ENCODE measurements around the gene HDDC3.

Gene HDDC3

DNA sequence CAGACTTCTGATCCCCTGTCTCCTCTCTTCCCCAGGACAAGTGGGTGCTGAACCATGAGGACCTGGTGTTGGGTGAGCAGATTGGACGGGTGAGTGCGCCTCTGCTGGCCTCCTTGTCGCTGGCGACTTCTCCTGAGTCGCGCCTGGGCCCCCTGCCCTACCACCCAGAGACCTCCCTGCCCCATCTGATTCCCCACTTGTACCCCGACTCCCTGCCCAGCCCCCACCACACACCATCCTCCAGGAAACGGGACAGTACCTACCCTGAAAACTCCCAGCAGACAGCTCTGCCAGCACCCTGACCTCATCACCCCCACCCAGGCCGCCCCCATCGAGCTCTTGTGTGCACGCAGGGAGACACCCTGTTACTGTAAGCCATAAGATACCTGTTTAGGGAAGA lies 40.3 kb downstream of the HDDC3 start:
- TF ChIP-seq GABPA (IDR thresholded peaks at IDR 0.05; ENCODE audit: low read depth) (no peak), POLR2AphosphoS5 (IDR thresholded peaks at IDR 0.05; ENCODE audit: low read depth) (no peak), SPI1 (IDR thresholded peaks at IDR 0.05; ENCODE audit: borderline replicate concordance, low read depth) (no peak)
- TF ChIP-seq, protein P1, sequence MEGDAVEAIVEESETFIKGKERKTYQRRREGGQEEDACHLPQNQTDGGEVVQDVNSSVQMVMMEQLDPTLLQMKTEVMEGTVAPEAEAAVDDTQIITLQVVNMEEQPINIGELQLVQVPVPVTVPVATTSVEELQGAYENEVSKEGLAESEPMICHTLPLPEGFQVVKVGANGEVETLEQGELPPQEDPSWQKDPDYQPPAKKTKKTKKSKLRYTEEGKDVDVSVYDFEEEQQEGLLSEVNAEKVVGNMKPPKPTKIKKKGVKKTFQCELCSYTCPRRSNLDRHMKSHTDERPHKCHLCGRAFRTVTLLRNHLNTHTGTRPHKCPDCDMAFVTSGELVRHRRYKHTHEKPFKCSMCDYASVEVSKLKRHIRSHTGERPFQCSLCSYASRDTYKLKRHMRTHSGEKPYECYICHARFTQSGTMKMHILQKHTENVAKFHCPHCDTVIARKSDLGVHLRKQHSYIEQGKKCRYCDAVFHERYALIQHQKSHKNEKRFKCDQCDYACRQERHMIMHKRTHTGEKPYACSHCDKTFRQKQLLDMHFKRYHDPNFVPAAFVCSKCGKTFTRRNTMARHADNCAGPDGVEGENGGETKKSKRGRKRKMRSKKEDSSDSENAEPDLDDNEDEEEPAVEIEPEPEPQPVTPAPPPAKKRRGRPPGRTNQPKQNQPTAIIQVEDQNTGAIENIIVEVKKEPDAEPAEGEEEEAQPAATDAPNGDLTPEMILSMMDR (IDR thresholded peaks at IDR 0.05; ENCODE audit: insufficient read depth, low read length), result no peak
- TF ChIP-seq, protein P2, sequence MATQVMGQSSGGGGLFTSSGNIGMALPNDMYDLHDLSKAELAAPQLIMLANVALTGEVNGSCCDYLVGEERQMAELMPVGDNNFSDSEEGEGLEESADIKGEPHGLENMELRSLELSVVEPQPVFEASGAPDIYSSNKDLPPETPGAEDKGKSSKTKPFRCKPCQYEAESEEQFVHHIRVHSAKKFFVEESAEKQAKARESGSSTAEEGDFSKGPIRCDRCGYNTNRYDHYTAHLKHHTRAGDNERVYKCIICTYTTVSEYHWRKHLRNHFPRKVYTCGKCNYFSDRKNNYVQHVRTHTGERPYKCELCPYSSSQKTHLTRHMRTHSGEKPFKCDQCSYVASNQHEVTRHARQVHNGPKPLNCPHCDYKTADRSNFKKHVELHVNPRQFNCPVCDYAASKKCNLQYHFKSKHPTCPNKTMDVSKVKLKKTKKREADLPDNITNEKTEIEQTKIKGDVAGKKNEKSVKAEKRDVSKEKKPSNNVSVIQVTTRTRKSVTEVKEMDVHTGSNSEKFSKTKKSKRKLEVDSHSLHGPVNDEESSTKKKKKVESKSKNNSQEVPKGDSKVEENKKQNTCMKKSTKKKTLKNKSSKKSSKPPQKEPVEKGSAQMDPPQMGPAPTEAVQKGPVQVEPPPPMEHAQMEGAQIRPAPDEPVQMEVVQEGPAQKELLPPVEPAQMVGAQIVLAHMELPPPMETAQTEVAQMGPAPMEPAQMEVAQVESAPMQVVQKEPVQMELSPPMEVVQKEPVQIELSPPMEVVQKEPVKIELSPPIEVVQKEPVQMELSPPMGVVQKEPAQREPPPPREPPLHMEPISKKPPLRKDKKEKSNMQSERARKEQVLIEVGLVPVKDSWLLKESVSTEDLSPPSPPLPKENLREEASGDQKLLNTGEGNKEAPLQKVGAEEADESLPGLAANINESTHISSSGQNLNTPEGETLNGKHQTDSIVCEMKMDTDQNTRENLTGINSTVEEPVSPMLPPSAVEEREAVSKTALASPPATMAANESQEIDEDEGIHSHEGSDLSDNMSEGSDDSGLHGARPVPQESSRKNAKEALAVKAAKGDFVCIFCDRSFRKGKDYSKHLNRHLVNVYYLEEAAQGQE (IDR thresholded peaks at IDR 0.05; ENCODE audit: insufficient replicate concordance, low read depth), result no peak
- H3K4me3 ChIP-seq (replicated peaks; ENCODE audit: insufficient read depth, low read length), result no peak overlapping the region
- no peak for DNase-seq (ENCODE audit: low read depth in 1 of 2, low spot score in 1 of 2)
- no peaks in the 10 kb centered on the region for H3K27me3 ChIP-seq (ENCODE audit: insufficient read depth, poor library complexity, severe bottlenecking)
- no peak overlapping the region for H3K27ac ChIP-seq (replicated peaks)

DNA sequence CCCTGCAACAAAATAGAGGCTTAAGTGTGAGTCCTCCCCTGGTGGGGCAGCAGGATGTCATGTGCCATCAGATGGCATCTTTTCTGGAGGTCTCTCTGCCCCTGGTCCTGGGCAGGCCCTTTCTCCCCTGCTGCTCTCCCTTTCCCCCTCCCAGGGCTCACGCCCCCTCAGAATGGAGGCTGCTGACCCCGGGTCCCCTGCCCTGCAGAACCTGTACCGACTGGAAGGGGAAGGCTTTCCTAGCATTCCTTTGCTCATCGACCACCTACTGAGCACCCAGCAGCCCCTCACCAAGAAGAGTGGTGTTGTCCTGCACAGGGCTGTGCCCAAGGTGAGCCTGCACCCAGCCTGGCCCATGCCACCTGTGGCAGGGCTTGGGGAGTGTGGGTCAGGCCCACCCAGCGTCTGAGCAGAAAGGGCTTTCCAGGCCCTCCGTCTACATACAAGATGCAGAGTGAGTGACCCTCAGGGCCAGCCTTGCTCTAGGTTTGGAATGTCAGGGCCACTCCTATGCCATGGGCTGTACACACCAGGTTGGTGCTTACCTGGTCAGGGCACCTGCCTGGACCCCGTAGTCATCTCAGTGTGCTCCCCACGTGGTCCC lies 40.9 kb downstream of the HDDC3 start:
- Histone ChIP-seq H3K27me3 (ENCODE audit: insufficient read depth, poor library complexity, severe bottlenecking) (no peaks in the 10 kb centered on the region), H3K27ac (replicated peaks) (no peak overlapping the region), H3K4me3 (replicated peaks; ENCODE audit: insufficient read depth, low read length) (no peak overlapping the region)
- no peak for TF ChIP-seq SPI1 (IDR thresholded peaks at IDR 0.05; ENCODE audit: borderline replicate concordance, low read depth)
- TF ChIP-seq GABPA (IDR thresholded peaks at IDR 0.05; ENCODE audit: low read depth), result no peak
- TF ChIP-seq, protein P1 (IDR thresholded peaks at IDR 0.05; ENCODE audit: insufficient read depth, low read length), result no peak
- TF ChIP-seq, protein P2 (IDR thresholded peaks at IDR 0.05; ENCODE audit: insufficient replicate concordance, low read depth), result no peak
- TF ChIP-seq POLR2AphosphoS5 (IDR thresholded peaks at IDR 0.05; ENCODE audit: low read depth), result no peak
- DNase-seq (ENCODE audit: low read depth in 1 of 2, low spot score in 1 of 2), result no peak

DNA sequence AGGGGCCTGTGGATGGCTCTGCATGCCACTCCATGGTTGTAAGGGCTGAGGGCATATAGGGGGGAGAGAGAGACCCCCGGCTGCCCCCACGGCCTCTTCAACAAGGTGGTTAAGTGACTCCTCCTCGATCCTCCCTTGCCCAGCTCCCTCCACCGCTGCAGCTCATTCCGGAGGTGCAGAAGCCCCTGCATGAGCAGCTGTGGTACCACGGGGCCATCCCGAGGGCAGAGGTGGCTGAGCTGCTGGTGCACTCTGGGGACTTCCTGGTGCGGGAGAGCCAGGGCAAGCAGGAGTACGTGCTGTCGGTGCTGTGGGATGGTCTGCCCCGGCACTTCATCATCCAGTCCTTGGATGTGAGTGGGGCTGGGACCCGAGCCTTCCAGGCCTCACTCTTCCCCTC lies 41.5 kb downstream of the HDDC3 start:
- TF ChIP-seq POLR2AphosphoS5 (IDR thresholded peaks at IDR 0.05; ENCODE audit: low read depth) (0 out of 2 replicates have a peak, but pooled peaks have one; percentile 4), GABPA (IDR thresholded peaks at IDR 0.05; ENCODE audit: low read depth) (no peak)
- no peak overlapping the region for H3K4me3 ChIP-seq (replicated peaks; ENCODE audit: insufficient read depth, low read length)
- H3K27ac ChIP-seq (replicated peaks), result no peak overlapping the region
- no peaks in the 10 kb centered on the region for H3K27me3 ChIP-seq (ENCODE audit: insufficient read depth, poor library complexity, severe bottlenecking)
- no peak for DNase-seq (ENCODE audit: low read depth in 1 of 2, low spot score in 1 of 2)

DNA sequence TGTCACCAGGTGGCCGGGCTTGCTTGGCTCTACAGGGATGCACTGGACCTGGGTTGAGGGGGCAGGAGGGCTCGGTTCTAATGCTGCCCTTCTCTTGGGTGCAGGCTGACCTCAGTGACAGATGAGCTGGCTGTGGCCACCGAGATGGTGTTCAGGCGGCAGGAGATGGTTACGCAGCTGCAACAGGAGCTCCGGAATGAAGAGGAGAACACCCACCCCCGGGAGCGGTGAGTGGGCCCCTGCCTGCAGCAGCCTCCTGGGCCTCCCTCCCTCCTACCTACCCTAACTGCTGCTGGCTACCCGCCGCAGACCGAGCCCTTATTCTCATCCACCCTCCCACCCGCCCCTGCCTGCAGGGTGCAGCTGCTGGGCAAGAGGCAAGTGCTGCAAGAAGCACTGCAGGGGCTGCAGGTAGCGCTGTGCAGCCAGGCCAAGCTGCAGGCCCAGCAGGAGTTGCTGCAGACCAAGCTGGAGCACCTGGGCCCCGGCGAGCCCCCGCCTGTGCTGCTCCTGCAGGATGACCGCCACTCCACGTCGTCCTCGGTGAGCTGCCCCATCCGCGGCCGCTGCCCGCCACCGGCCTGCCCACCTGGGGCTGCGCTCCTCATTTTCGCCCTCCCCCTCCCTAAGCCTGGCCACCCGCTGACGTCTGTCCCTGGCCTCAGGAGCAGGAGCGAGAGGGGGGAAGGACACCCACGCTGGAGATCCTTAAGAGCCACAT lies 42.5 kb downstream of the HDDC3 start:
- Histone ChIP-seq H3K27me3 (ENCODE audit: insufficient read depth, poor library complexity, severe bottlenecking) (no peaks in the 10 kb centered on the region), H3K4me3 (replicated peaks; ENCODE audit: insufficient read depth, low read length) (no peak overlapping the region), H3K27ac (replicated peaks) (no peak overlapping the region)
- DNase-seq (ENCODE audit: low read depth in 1 of 2, low spot score in 1 of 2), result no peak
- TF ChIP-seq, protein P1 (IDR thresholded peaks at IDR 0.05; ENCODE audit: insufficient read depth, low read length), result no peak
- TF ChIP-seq, protein P2 (IDR thresholded peaks at IDR 0.05; ENCODE audit: insufficient replicate concordance, low read depth), result no peak
- TF ChIP-seq POLR2AphosphoS5 (IDR thresholded peaks at IDR 0.05; ENCODE audit: low read depth) (no peak), GABPA (IDR thresholded peaks at IDR 0.05; ENCODE audit: low read depth) (no peak), SPI1 (IDR thresholded peaks at IDR 0.05; ENCODE audit: borderline replicate concordance, low read depth) (no peak)

Measured in HL-60 (cell line).